Peyer's patch (tissue), 4 donors: ENCODE results near the gene ACSS1.

Experiments
- POLR2A ChIP-seq, 2 donors: fragments of 450-650 bp; IDR thresholded peaks; one replicate each; pipeline ENCODE4 v1.5.1; 2017; ENCODE audit warnings: antibody characterized with exemption in 2 of 2, mild to moderate bottlenecking in 2 of 2, moderate library complexity in 2 of 2
- TF ChIP-seq, protein P1 (sequence below), 6 experiments: fragments of 450-650 bp in 4 of 6; fragments of 200-600 bp in 2 of 6; sonication (generic) in 1 of 6; IDR thresholded peaks; one replicate each; pipeline ENCODE4 v1.5.1; 2017 to 2019; ENCODE audit warnings: antibody characterized with exemption in 6 of 6, mild to moderate bottlenecking in 3 of 6, moderate library complexity in 1 of 6

DNA sequence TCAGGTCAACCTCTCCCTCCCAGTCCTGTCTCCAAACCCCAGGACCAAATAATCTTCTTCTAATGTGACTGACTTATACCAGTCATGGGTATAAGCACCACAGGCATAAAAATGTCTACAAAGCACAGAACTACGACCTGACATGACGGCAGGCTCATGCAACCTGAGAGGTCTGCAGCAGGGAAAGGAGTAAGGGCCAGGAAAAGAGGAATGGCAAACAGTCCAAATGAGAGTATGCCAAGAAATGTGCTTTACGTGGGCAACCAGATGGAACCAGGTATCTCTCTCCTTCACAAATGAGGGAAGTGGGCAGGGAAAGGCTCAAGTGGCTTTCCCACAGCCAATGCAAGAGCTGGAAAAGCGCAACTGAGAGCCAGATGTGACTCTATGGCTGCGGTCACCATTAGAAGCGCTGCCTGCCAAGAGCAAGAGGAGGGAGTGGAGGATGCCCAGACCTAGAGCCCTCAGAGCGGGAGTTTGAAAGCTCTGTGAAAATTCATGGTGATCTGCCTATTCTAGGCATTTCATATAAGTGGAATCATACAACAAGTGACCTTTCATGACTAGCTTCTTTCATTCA lies 71.4 kb downstream of the ACSS1 start:
- TF ChIP-seq, protein P1, sequence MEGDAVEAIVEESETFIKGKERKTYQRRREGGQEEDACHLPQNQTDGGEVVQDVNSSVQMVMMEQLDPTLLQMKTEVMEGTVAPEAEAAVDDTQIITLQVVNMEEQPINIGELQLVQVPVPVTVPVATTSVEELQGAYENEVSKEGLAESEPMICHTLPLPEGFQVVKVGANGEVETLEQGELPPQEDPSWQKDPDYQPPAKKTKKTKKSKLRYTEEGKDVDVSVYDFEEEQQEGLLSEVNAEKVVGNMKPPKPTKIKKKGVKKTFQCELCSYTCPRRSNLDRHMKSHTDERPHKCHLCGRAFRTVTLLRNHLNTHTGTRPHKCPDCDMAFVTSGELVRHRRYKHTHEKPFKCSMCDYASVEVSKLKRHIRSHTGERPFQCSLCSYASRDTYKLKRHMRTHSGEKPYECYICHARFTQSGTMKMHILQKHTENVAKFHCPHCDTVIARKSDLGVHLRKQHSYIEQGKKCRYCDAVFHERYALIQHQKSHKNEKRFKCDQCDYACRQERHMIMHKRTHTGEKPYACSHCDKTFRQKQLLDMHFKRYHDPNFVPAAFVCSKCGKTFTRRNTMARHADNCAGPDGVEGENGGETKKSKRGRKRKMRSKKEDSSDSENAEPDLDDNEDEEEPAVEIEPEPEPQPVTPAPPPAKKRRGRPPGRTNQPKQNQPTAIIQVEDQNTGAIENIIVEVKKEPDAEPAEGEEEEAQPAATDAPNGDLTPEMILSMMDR (IDR thresholded peaks at IDR 0.05): no peak
- TF ChIP-seq POLR2A (IDR thresholded peaks at IDR 0.05): no peak
